NT2/D1 (cell line): ENCODE results near the gene OXLD1.

ENCODE experiments used
- SUZ12 ChIP-seq: IDR thresholded peaks from 2 replicates; pipeline ENCODE4 v1.6.1; 2011; ENCODE audit not compliant: insufficient read length, insufficient read depth; ENCODE audit errors: extremely low read depth
- YY1 ChIP-seq: IDR thresholded peaks from 2 replicates; pipeline ENCODE4 v1.6.1; 2011; ENCODE audit not compliant: insufficient read length, insufficient read depth
- ZNF274 ChIP-seq: IDR thresholded peaks from 2 replicates; pipeline ENCODE4 v1.6.1; 2011; ENCODE audit warnings: mild to moderate bottlenecking, low read depth, low read length

DNA sequence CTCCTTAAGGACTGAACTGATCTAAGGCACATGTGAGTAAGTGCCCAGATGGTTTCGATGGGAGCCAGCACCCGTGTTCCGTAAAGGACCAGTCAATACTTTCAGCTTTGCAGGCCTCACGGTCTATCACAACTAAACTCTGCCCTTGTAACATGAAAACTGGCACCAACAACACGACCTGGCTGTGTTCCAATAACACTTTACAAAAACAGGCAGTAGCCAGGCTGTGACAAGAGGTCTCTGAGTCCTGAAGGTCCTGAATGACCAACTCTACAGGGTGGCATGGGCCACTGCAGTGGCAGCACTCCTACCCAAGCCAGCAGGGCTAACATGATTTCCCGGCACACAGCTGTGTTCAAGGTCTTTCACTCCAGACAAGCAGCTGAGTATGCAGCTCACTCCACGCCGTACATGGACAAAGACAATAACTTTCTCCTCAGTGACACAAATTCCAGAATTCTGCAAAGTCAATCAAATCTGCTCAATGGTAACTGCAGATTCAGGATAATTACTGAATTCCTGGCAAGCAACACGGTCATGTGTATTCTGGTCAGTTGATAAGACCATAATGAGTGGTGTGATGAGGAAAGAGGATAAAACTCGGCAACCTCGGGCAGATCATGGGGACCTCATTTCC lies 44.8 kb downstream of the OXLD1 start:
- TF ChIP-seq SUZ12 = no peak
- no peak for TF ChIP-seq ZNF274
- TF ChIP-seq YY1 = no peak
